ENCODE results near the gene C10orf71.

C10orf71 gene

GRCh38 chr10:49335364-49335972 lies 36.5 kb downstream of the C10orf71 start:
- H3K4me3 ChIP-seq (ENCODE audit: low read depth, low read length) = no peak overlapping the region
- ChIA-PET CTCF (no interaction called here), POLR2A (no interaction called here)
- TF ChIP-seq CTCF (IDR thresholded peaks at IDR 0.05; ENCODE audit: insufficient read depth, low read length, missing control alignments) = no peak
- no peak for DNase-seq (ENCODE audit: low read depth, low spot score)

GRCh38 chr10:49338604-49339003 lies 39.6 kb downstream of the C10orf71 start:
- TF ChIP-seq CTCF (IDR thresholded peaks at IDR 0.05; ENCODE audit: insufficient read depth, low read length, missing control alignments) = no peak
- ChIA-PET CTCF (no interaction called here), POLR2A (no interaction called here)
- no peak for DNase-seq (ENCODE audit: low read depth, low spot score)
- no peak overlapping the region for H3K4me3 ChIP-seq (ENCODE audit: low read depth, low read length)

- POLR2A ChIA-PET = no interaction called here
- CTCF ChIA-PET = no interaction called here
- no peak for TF ChIP-seq CTCF (IDR thresholded peaks at IDR 0.05; ENCODE audit: insufficient read depth, low read length, missing control alignments)
- H3K4me3 ChIP-seq (ENCODE audit: low read depth, low read length) = no peak overlapping the region
- DNase-seq (ENCODE audit: low read depth, low spot score) = no peak
Measured at GRCh38 chr10:49344840-49345239, 45.9 kb downstream of the C10orf71 start.

- DNase-seq (ENCODE audit: low read depth, low spot score) = no peak
- no peak overlapping the region for H3K4me3 ChIP-seq (ENCODE audit: low read depth, low read length)
- ChIA-PET CTCF (no interaction called here), POLR2A (no interaction called here)
- TF ChIP-seq CTCF (IDR thresholded peaks at IDR 0.05; ENCODE audit: insufficient read depth, low read length, missing control alignments) = no peak
Measured at GRCh38 chr10:49347342-49347741, 48.4 kb downstream of the C10orf71 start.

GRCh38 chr10:49347827-49348226 lies 48.9 kb downstream of the C10orf71 start:
- ChIA-PET CTCF (no interaction called here), POLR2A (no interaction called here)
- H3K4me3 ChIP-seq (ENCODE audit: low read depth, low read length) = no peak overlapping the region
- no peak for DNase-seq (ENCODE audit: low read depth, low spot score)
- TF ChIP-seq CTCF (IDR thresholded peaks at IDR 0.05; ENCODE audit: insufficient read depth, low read length, missing control alignments) = no peak

GRCh38 chr10:49348593-49348992 lies 49.6 kb downstream of the C10orf71 start:
- POLR2A ChIA-PET = no interaction called here
- DNase-seq (ENCODE audit: low read depth, low spot score) = no peak
- H3K4me3 ChIP-seq (ENCODE audit: low read depth, low read length) = no peak overlapping the region
- TF ChIP-seq CTCF (IDR thresholded peaks at IDR 0.05; ENCODE audit: insufficient read depth, low read length, missing control alignments) = no peak
- CTCF ChIA-PET = no interaction called here

Data from AG04449 (cell line).